ENCODE results near the gene OR8D4.

GRCh38 chr11:123943738-123944137 is 41.8 kb downstream of the OR8D4 start, which contains the start of gene OR6T1:
- no peak for TF ChIP-seq EP300 (IDR thresholded peaks at IDR 0.05)
- TF ChIP-seq CTCF (IDR thresholded peaks at IDR 0.05) = no peak

All from suprapubic skin (tissue), 3 donors.